B cell (primary cell): ENCODE data around the gene PHF12. TPM values are rescaled to one million over a fixed set of nuclear protein-coding genes. Genes with fewer than 3 reads are reported as not detected.

ENCODE experiments used
- ATAC-seq: fragments of 200-7000 bp; cut with Tn5 transposase; one replicate; pipeline ENCODE4 v1.10.0; 2021; ENCODE audit warnings: low read depth, mild to moderate bottlenecking, moderate number of reproducible peaks, moderate library complexity
- CTCF ChIA-PET: fragments of 350-600 bp; sonication (Branson Sonifier 250); formaldehyde crosslinking; loops from one replicate; lab custom pipeline; 2021; ENCODE audit warnings: antibody characterized with exemption, inconsistent platforms; lab: Charles Lee
- POLR2A ChIA-PET: fragments of 350-600 bp; sonication (Branson Sonifier 250); formaldehyde crosslinking; loops from one replicate; lab custom pipeline; 2021; ENCODE audit warnings: antibody characterized with exemption; lab: Charles Lee
- DNase-seq: peaks from one replicate; pipeline ENCODE4 v3.0.0; 2013
- H2AFZ ChIP-seq: 2 replicates; pipeline ENCODE4 v1.6.1; 2012; ENCODE audit warnings: mild to moderate bottlenecking, low read depth, low read length; ENCODE audit not compliant: insufficient read depth, poor library complexity, severe bottlenecking
- H3K27ac ChIP-seq, 2 donors: 1 replicate in 1 of 2; 2 replicates in 1 of 2; pipeline ENCODE4 v1.5.1; 2012 to 2013; ENCODE audit warnings: low read length in 2 of 2, mild to moderate bottlenecking in 2 of 2, moderate library complexity in 1 of 2
- H3K27me3 ChIP-seq, 4 experiments: fragments of 200-600 bp in 1 of 4; sonication (generic) in 1 of 4; replicated peaks in 1 of 4; 1 replicate in 2 of 4; 2 replicates in 2 of 4; pipeline versions ENCODE4 v1.6.1 to v1.7.0; 2013 to 2016; ENCODE audit warnings: low read length in 3 of 4, mild to moderate bottlenecking in 2 of 4, mixed read lengths in 1 of 4, moderate library complexity in 1 of 4; ENCODE audit not compliant: insufficient read depth in 4 of 4, control insufficient read depth in 3 of 4; ENCODE audit errors: control extremely low read depth in 1 of 4
- H3K36me3 ChIP-seq, 2 experiments: replicated peaks in 1 of 2; 1 replicate in 1 of 2; 2 replicates in 1 of 2; pipeline versions ENCODE4 v1.6.1 to v1.7.1; 2013; ENCODE audit warnings: low read length in 1 of 2; ENCODE audit not compliant: insufficient read depth in 2 of 2, control insufficient read depth in 1 of 2; ENCODE audit errors: control extremely low read depth in 1 of 2, extremely low read depth in 1 of 2
- H3K4me1 ChIP-seq, 2 donors: fragments of 200-600 bp in 1 of 2; sonication (generic) in 1 of 2; 1 replicate in 1 of 2; 2 replicates in 1 of 2; pipeline versions ENCODE4 v1.5.1 to v1.6.1; 2013 to 2017; ENCODE audit warnings: low read length in 2 of 2; ENCODE audit not compliant: control insufficient read depth in 2 of 2, insufficient read depth in 2 of 2
- H3K4me2 ChIP-seq: replicated peaks from 2 replicates; pipeline ENCODE3; 2012; ENCODE audit warnings: mild to moderate bottlenecking, low read depth, low read length; ENCODE audit not compliant: poor library complexity, severe bottlenecking
- H3K4me3 ChIP-seq, 5 experiments: fragments of 200-600 bp in 1 of 5; sonication (generic) in 1 of 5; 1 replicate in 3 of 5; 2 replicates in 2 of 5; pipeline versions ENCODE4 v1.5.1 to v1.7.0; 2011 to 2016; ENCODE audit warnings: low read length in 4 of 5, mild to moderate bottlenecking in 4 of 5, low read depth in 2 of 5, control low read depth in 1 of 5, moderate library complexity in 1 of 5; ENCODE audit not compliant: insufficient read depth in 1 of 5; ENCODE audit errors: control extremely low read depth in 1 of 5, extremely low read depth in 1 of 5
- H3K79me2 ChIP-seq: fragments of 200-600 bp; sonication (generic); one replicate; pipeline ENCODE4 v1.6.0; 2016; ENCODE audit warnings: low read length; ENCODE audit not compliant: control insufficient read depth, insufficient read depth
- H3K9ac ChIP-seq: fragments of 200-600 bp; sonication (generic); 2 replicates; pipeline ENCODE4 v1.6.1; 2017; ENCODE audit warnings: mild to moderate bottlenecking, low read length, moderate library complexity
- H3K9me3 ChIP-seq, 3 donors: one replicate each; pipeline versions ENCODE4 v1.6.1 to v1.7.1; 2013; ENCODE audit warnings: low read length in 2 of 3; ENCODE audit not compliant: control insufficient read depth in 2 of 3, insufficient read depth in 1 of 3; ENCODE audit errors: control extremely low read depth in 1 of 3
- H4K20me1 ChIP-seq: 2 replicates; pipeline ENCODE4 v1.6.0; 2012; ENCODE audit warnings: mild to moderate bottlenecking, low read length; ENCODE audit not compliant: insufficient read depth, control insufficient read depth, poor library complexity, severe bottlenecking
- H3K27ac Mint-ChIP-seq: one replicate; pipeline ENCODE4 v1.8.0; 2021; ENCODE audit warnings: mixed read lengths
- H3K27me3 Mint-ChIP-seq: one replicate; pipeline ENCODE4 v1.8.0; 2021; ENCODE audit warnings: mixed read lengths
- H3K4me1 Mint-ChIP-seq: one replicate; pipeline ENCODE4 v1.8.0; 2021; ENCODE audit warnings: mixed read lengths
- H3K4me3 Mint-ChIP-seq: one replicate; pipeline ENCODE4 v1.8.0; 2021; ENCODE audit warnings: mixed read lengths
- H3K9me3 Mint-ChIP-seq: one replicate; pipeline ENCODE4 v1.8.0; 2022; ENCODE audit warnings: mixed read lengths; ENCODE audit not compliant: insufficient read depth
- EZH2 ChIP-seq: IDR thresholded peaks from 2 replicates; pipeline ENCODE4 v1.6.1; 2012; ENCODE audit warnings: borderline replicate concordance, low read depth, mild to moderate bottlenecking, moderate library complexity, low read length; ENCODE audit not compliant: insufficient read depth, poor library complexity, severe bottlenecking
- WGBS: methylation state at CpG from one replicate; pipeline ENCODE4 v1.1.5; 2013; ENCODE audit warnings: missing lambda C conversion rate; ENCODE audit not compliant: insufficient coverage; 5-methylcytosine and 5-hydroxymethylcytosine counted together
- intact Hi-C: fragments of 100-400 bp; cut with micrococcal nuclease; formaldehyde crosslinking; loops from one replicate; pipeline ENCODE4 v1.10.0; 2022
- polyA plus RNA-seq: library from polyadenylated mRNA; depleted of rRNA; stranded (reverse); fragments of >200 nt; gene quantifications from 2 replicates; pipeline ENCODE4 v1.2.3, GENCODE V29; 2012
- total RNA-seq, 2 donors: library from RNA; stranded (reverse); fragments of 120-200 nt in 1 of 2; gene quantifications; 1 replicate in 1 of 2; 2 replicates in 1 of 2; pipeline versions ENCODE4 v1.2.3 to v1.2.4, GENCODE V29; 2013 to 2022
- TF ChIP-seq, protein P1 (sequence below): fragments of 200-600 bp; IDR thresholded peaks from one replicate; pipeline ENCODE4 v1.8.0; 2022; ENCODE audit warnings: antibody characterized with exemption, mild to moderate bottlenecking

Gene PHF12
- total and polyA plus RNA-seq, 2 donors (not counting 1 experiment from before 2014, with no cell fraction given): 116 to 140 TPM

DNA sequence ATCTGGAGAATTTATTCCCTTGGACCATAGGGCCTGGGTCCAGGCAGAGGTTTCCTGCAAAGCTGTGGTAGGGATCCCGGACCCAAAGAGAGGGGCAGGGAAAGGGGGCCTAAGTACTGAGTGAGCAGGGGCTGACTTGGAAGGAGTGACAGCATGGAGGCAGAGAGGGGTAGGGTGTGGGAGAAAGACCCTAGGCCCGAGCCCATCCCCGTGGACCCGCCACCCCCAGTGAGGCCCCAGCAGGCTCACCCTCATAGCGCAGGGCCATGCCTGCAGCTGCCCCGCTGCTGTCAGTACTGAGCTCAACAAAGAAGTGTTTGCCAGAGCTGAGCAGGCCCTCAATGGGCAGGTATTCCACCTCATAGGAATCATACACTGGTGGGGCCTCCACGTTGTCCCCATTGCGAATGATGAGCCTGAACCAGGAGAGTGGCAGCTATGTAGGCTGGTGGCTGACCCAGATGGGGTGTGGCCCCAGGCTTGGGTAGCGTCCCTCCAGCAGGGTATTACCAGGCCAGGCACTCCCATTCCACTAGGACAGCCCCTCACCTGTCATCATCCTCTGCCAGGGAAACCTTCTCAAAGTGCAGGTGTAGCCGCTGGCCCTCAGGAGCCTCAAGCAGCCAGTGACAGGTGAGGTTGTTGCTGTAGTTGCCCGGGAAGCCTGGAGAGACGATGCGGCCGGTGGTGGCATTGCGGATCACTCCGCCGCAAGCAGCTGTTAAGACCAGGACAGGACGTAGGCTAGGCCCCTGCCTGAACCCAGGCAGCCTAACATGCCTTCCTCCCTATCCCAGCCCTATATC lies 9.1 kb upstream of the PHF12 start:
- CTCF ChIA-PET: interaction anchor here (6.1 kb wide), 1 partner anchor 155 kb away, joined by 359 read pairs; no protein-coding TSS in a partner anchor
- H3K27ac Mint-ChIP-seq: no peak overlapping the region
- H3K27me3 ChIP-seq: peaks cover 0 to 10% (median 2%) of the 10 kb centered on the region in 4 experiments
- no peak overlapping the region for H3K9ac ChIP-seq
- H3K4me1 Mint-ChIP-seq: no peaks in the 10 kb centered on the region
- POLR2A ChIA-PET: no interaction called here
- intact Hi-C loops: loop anchor here (10.0 kb wide), 1 partner anchor 74 kb away; no protein-coding TSS in a partner anchor
- H3K27ac ChIP-seq: no peak overlapping the region
- no peaks in the 10 kb centered on the region for H3K9me3 ChIP-seq
- no peaks in the 10 kb centered on the region for H3K36me3 ChIP-seq
- H3K4me2 ChIP-seq: no peak overlapping the region
- H3K4me3 Mint-ChIP-seq: no peak overlapping the region
- H3K9me3 Mint-ChIP-seq: no peaks in the 10 kb centered on the region
- ATAC-seq (no peak), DNase-seq (no peak)
- peaks cover 4% of the 10 kb centered on the region for H3K79me2 ChIP-seq
- TF ChIP-seq, protein P1, sequence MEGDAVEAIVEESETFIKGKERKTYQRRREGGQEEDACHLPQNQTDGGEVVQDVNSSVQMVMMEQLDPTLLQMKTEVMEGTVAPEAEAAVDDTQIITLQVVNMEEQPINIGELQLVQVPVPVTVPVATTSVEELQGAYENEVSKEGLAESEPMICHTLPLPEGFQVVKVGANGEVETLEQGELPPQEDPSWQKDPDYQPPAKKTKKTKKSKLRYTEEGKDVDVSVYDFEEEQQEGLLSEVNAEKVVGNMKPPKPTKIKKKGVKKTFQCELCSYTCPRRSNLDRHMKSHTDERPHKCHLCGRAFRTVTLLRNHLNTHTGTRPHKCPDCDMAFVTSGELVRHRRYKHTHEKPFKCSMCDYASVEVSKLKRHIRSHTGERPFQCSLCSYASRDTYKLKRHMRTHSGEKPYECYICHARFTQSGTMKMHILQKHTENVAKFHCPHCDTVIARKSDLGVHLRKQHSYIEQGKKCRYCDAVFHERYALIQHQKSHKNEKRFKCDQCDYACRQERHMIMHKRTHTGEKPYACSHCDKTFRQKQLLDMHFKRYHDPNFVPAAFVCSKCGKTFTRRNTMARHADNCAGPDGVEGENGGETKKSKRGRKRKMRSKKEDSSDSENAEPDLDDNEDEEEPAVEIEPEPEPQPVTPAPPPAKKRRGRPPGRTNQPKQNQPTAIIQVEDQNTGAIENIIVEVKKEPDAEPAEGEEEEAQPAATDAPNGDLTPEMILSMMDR: no peak
- TF ChIP-seq EZH2: no peak
- WGBS: 96% methylated on average over 15 of the region's 18 CpGs
- H3K27me3 Mint-ChIP-seq: peaks cover 11% of the 10 kb centered on the region
- H3K4me3 ChIP-seq: no peak overlapping the region
- peaks cover 0 to 1% of the 10 kb centered on the region in 2 donors for H3K4me1 ChIP-seq
- no peak overlapping the region for H2AFZ ChIP-seq
- H4K20me1 ChIP-seq: no peaks in the 10 kb centered on the region

DNA sequence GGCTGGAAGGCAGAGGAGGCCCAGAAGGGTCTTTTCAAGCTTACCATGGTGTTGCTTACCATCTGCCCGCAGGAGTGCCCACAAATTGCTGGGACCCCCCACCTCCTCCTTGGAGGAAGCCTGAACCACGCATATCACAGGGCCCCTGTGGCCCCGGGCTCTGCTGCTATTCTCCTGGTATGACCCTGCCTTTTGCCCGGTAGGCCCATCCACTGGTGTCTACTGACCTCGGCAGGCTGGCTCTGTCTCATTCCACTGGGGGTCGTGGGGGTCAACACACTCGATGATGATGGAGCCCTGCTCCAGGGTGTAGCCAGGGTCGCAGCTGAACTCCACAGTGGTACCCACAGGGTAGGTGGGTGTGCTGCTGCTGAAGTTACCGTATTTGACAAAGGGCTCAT lies 8.2 kb upstream of the PHF12 start:
- no peak overlapping the region for H3K27ac ChIP-seq
- Mint-ChIP-seq H3K27ac (no peak overlapping the region), H3K4me1 (no peaks in the 10 kb centered on the region), H3K4me3 (no peak overlapping the region), H3K27me3 (peaks cover 9% of the 10 kb centered on the region), H3K9me3 (no peaks in the 10 kb centered on the region)
- ATAC-seq (no peak), DNase-seq (no peak)
- peaks cover 11% of the 10 kb centered on the region for H3K79me2 ChIP-seq
- H4K20me1 ChIP-seq: no peaks in the 10 kb centered on the region
- no peaks in the 10 kb centered on the region for H3K36me3 ChIP-seq
- no peaks in the 10 kb centered on the region for H3K4me1 ChIP-seq
- no peaks in the 10 kb centered on the region for H3K9me3 ChIP-seq
- CTCF ChIA-PET: interaction anchor here (3.9 kb wide), 1 partner anchor 157 kb away, joined by 14 read pairs; no protein-coding TSS in a partner anchor
- peaks cover 0 to 10% (median 2%) of the 10 kb centered on the region in 4 experiments for H3K27me3 ChIP-seq
- intact Hi-C loops: loop anchor here (10.0 kb wide), 1 partner anchor 605 kb away; the partner anchor contains the start of genes ABHD15 and TP53I13
- H3K4me2 ChIP-seq: no peak overlapping the region
- TF ChIP-seq, protein P1: no peak
- H3K9ac ChIP-seq: no peak overlapping the region
- H2AFZ ChIP-seq: no peak overlapping the region
- H3K4me3 ChIP-seq: no peak overlapping the region
- POLR2A ChIA-PET: no interaction called here
- 93% methylated on average over 9 of the region's 9 CpGs for WGBS
